HepG2 (cell line): ENCODE measurements around the gene BCAN. TPM values are rescaled to one million over a fixed set of nuclear protein-coding genes. Genes with fewer than 3 reads are reported as not detected.

ENCODE experiments used
- ELF1 ChIP-seq: sonication (generic); formaldehyde crosslinking; IDR thresholded peaks from 2 replicates; pipeline ENCODE4 v1.4.0; 2020; ENCODE audit warnings: missing genetic modification reagents
- FLYWCH1 ChIP-seq: sonication (generic); formaldehyde crosslinking; IDR thresholded peaks from 2 replicates; pipeline ENCODE4 v1.8.1; 2023; ENCODE audit warnings: mild to moderate bottlenecking, missing genetic modification reagents
- HMGA1 ChIP-seq: sonication (generic); formaldehyde crosslinking; conservative IDR thresholded peaks from 2 replicates; pipeline ENCODE4 v1.4.0; 2020; ENCODE audit warnings: missing genetic modification reagents
- HNRNPL ChIP-seq: fragments of 200-400 bp; formaldehyde crosslinking; IDR thresholded peaks from 2 replicates; pipeline ENCODE4 v1.6.1; 2017; ENCODE audit warnings: mild to moderate bottlenecking, low read depth, low read length
- KDM2A ChIP-seq: sonication (generic); formaldehyde crosslinking; IDR thresholded peaks from 2 replicates; pipeline ENCODE4 v1.4.0; 2020; ENCODE audit warnings: low read depth, missing genetic modification reagents, borderline replicate concordance
- MAFK ChIP-seq, 2 experiments: IDR thresholded peaks in 1 of 2; conservative IDR thresholded peaks in 1 of 2; 2 replicates each; pipeline ENCODE4 v1.6.1; 2011; ENCODE audit warnings: improper control_type of control experiment in 2 of 2, low read length in 2 of 2
- NKX3-1 ChIP-seq: sonication (generic); formaldehyde crosslinking; IDR thresholded peaks from 2 replicates; pipeline ENCODE4 v1.5.0; 2020; ENCODE audit warnings: missing genetic modification reagents
- PAF1 ChIP-seq: IDR thresholded peaks from 2 replicates; pipeline ENCODE4 v1.6.1; 2016; ENCODE audit warnings: missing genetic modification reagents, missing compliant biosample characterization
- PHB2 ChIP-seq: fragments of 450-650 bp; IDR thresholded peaks from 2 replicates; pipeline ENCODE4 v1.6.1; 2018; ENCODE audit not compliant: partially characterized antibody
- PHF5A ChIP-seq: IDR thresholded peaks from one replicate; pipeline ENCODE4 v1.6.1; 2018; ENCODE audit warnings: low read depth, missing genetic modification reagents; ENCODE audit not compliant: unreplicated experiment
- SP5 ChIP-seq: IDR thresholded peaks from 2 replicates; pipeline ENCODE4 v1.6.1; 2016; ENCODE audit warnings: low read depth, borderline replicate concordance
- TCF7 ChIP-seq: sonication (generic); IDR thresholded peaks from 2 replicates; pipeline ENCODE4 v1.6.1; 2016; ENCODE audit warnings: antibody characterized with exemption, low read depth
- ZBTB25 ChIP-seq: IDR thresholded peaks from 2 replicates; pipeline ENCODE4 v1.6.1; 2018; ENCODE audit warnings: missing genetic modification reagents
- ZBTB3 ChIP-seq: sonication (generic); formaldehyde crosslinking; IDR thresholded peaks from 2 replicates; pipeline ENCODE4 v1.4.0; 2020; ENCODE audit warnings: low read depth, mild to moderate bottlenecking, moderate library complexity, missing genetic modification reagents, borderline replicate concordance
- ZMYM2 ChIP-seq: sonication (generic); formaldehyde crosslinking; IDR thresholded peaks from 2 replicates; pipeline ENCODE4 v1.8.0; 2022; ENCODE audit warnings: mild to moderate bottlenecking, missing genetic modification reagents
- ZNF121 ChIP-seq: sonication (generic); formaldehyde crosslinking; IDR thresholded peaks from 2 replicates; pipeline ENCODE4 v1.5.0; 2020; ENCODE audit warnings: mild to moderate bottlenecking, missing genetic modification reagents
- ZNF264 ChIP-seq: sonication (generic); formaldehyde crosslinking; IDR thresholded peaks from 2 replicates; pipeline ENCODE4 v1.4.0; 2020; ENCODE audit warnings: missing genetic modification reagents
- ZNF382 ChIP-seq: sonication (generic); formaldehyde crosslinking; IDR thresholded peaks from 2 replicates; pipeline ENCODE4 v1.5.0; 2020; ENCODE audit warnings: missing genetic modification reagents, mild to moderate bottlenecking, borderline replicate concordance
- ZNF598 ChIP-seq: sonication (generic); formaldehyde crosslinking; IDR thresholded peaks from 2 replicates; pipeline ENCODE4 v1.5.1; 2020; ENCODE audit warnings: mild to moderate bottlenecking, missing genetic modification reagents, borderline replicate concordance
- ZNF614 ChIP-seq: IDR thresholded peaks from 2 replicates; pipeline ENCODE4 v1.6.1; 2018; ENCODE audit warnings: missing biosample characterization, missing genetic modification reagents, inconsistent platforms, borderline replicate concordance
- ZNF883 ChIP-seq: sonication (generic); formaldehyde crosslinking; IDR thresholded peaks from 2 replicates; pipeline ENCODE4 v1.5.1; 2020; ENCODE audit warnings: mild to moderate bottlenecking, missing genetic modification reagents; ENCODE audit errors: not compliant biosample characterization
- ZSCAN22 ChIP-seq: sonication (generic); formaldehyde crosslinking; IDR thresholded peaks from 2 replicates; pipeline ENCODE4 v1.4.0; 2020; ENCODE audit warnings: mild to moderate bottlenecking, missing genetic modification reagents
- polyA plus RNA-seq, 8 experiments: library from polyadenylated mRNA; depleted of rRNA in 3 of 8; stranded (reverse) in 7 of 8; unstranded in 1 of 8; fragments of >200 nt; fragmentation: Illumina TruSeq in 4 of 8; extraction: Trizol in 4 of 8; gene quantifications; 2 replicates each; pipeline versions ENCODE4 v1.2.1 to v1.2.3, GENCODE V29; 2011 to 2016; ENCODE audit warnings: low read depth in 4 of 8, missing spikeins in 1 of 8, mixed read lengths in 1 of 8; ENCODE audit not compliant: insufficient read depth in 1 of 8
- total RNA-seq, 5 experiments: library from RNA; depleted of rRNA; stranded (reverse); fragments of >200 nt; fragmentation: Illumina TruSeq; extraction: Trizol; gene quantifications; 2 replicates each; pipeline ENCODE4 v1.2.3, GENCODE V29; 2016; ENCODE audit warnings: low read depth in 1 of 5
- TF ChIP-seq, protein P1 (sequence below): sonication (generic); formaldehyde crosslinking; IDR thresholded peaks from 2 replicates; pipeline ENCODE4 v1.5.0; 2020; ENCODE audit warnings: missing genetic modification reagents, mild to moderate bottlenecking, borderline replicate concordance
- TF ChIP-seq, protein P2 (sequence below): sonication (generic); formaldehyde crosslinking; IDR thresholded peaks from 2 replicates; pipeline ENCODE4 v1.8.1; 2023; ENCODE audit warnings: mild to moderate bottlenecking, missing genetic modification reagents, borderline replicate concordance
- TF ChIP-seq, protein P3 (sequence below): sonication (generic); IDR thresholded peaks from 2 replicates; pipeline ENCODE4 v1.6.1; 2016; ENCODE audit warnings: low read depth, borderline replicate concordance
- TF ChIP-seq, protein P4 (sequence below): sonication (generic); formaldehyde crosslinking; IDR thresholded peaks from 2 replicates; pipeline ENCODE4 v1.8.0; 2022; ENCODE audit warnings: low read depth, missing genetic modification reagents

Gene BCAN
- total and polyA plus RNA-seq, 2 of the 13 experiments (the other 11 are each of a cell fraction or from before 2014, with no cell fraction given) = not detected

DNA sequence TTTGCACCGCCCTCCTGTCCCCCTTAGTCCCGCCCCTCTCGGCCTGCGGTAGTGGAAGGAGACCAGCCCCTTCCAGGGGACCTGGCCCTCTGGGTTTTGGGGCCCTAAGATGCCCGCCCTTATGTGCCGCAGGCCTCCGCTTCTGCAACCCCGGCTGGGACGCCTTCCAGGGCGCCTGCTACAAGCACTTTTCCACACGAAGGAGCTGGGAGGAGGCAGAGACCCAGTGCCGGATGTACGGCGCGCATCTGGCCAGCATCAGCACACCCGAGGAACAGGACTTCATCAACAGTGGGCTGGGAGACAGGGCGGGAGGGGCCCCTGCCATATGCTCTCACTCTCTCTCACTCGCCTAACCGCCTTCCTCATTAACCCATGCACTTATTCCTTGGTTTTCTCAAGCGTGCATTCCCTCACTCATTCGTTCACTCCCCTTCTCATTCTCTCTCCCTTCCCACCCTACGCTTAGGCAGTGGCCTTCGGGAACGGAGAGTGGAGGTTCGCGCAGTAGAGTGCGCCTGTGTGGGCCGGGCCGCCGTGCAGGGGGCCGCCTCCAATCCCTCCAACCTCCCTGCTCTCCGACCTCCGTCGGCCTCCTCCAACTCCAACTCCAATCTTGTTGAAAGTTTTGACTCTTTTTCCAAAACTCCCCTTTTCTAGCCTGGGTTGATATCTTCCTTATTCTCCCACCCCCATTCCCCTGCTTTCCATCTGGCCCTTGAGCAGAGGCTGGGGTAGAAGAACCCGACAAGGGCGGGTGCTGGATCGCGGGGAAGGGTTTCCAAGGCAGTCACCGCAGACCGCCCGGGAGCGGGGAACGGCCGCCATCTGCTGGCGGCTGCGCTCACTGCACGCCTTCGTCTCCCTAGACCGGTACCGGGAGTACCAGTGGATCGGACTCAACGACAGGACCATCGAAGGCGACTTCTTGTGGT is 15.2 kb downstream of the BCAN start (continued):
- TF ChIP-seq ZBTB25 (CRISPR knock-in tag) (no peak), NKX3-1 (no peak), ZBTB3 (CRISPR knock-in tag) (no peak), ELF1 (CRISPR knock-in tag) (no peak), ZNF614 (CRISPR knock-in tag) (no peak), PHF5A (CRISPR knock-in tag) (no peak), ZNF598 (no peak), PHB2 (no peak), PAF1 (CRISPR knock-in tag) (no peak), FLYWCH1 (no peak), ZMYM2 (CRISPR knock-in tag) (no peak), ZNF264 (CRISPR knock-in tag) (no peak), ZNF883 (no peak), ZSCAN22 (no peak), MAFK (conservative IDR thresholded peaks at IDR 0.05 in 1 of 2, IDR thresholded peaks at IDR 0.05 in 1 of 2; ENCODE audit: low read length in 2 of 2) (no peak), HNRNPL (no peak), HMGA1 (CRISPR knock-in tag) (no peak), TCF7 (no peak), ZNF121 (CRISPR knock-in tag) (no peak), SP5 (CRISPR knock-in tag) (no peak), KDM2A (CRISPR knock-in tag) (peak; percentile 26; the same call in 1 of the 2 replicates), ZNF382 (CRISPR knock-in tag) (no peak)
- TF ChIP-seq, protein P1, sequence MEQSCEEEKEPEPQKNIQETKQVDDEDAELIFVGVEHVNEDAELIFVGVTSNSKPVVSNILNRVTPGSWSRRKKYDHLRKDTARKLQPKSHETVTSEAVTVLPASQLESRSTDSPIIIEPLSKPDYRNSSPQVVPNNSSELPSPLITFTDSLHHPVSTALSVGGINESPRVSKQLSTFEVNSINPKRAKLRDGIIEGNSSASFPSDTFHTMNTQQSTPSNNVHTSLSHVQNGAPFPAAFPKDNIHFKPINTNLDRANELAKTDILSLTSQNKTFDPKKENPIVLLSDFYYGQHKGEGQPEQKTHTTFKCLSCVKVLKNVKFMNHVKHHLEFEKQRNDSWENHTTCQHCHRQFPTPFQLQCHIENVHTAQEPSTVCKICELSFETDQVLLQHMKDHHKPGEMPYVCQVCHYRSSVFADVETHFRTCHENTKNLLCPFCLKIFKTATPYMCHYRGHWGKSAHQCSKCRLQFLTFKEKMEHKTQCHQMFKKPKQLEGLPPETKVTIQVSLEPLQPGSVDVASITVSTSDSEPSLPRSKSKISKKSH (CRISPR knock-in tag) = no peak
- TF ChIP-seq, protein P2, sequence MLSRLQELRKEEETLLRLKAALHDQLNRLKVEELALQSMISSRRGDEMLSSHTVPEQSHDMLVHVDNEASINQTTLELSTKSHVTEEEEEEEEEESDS (CRISPR knock-in tag) = no peak
- TF ChIP-seq, protein P3, sequence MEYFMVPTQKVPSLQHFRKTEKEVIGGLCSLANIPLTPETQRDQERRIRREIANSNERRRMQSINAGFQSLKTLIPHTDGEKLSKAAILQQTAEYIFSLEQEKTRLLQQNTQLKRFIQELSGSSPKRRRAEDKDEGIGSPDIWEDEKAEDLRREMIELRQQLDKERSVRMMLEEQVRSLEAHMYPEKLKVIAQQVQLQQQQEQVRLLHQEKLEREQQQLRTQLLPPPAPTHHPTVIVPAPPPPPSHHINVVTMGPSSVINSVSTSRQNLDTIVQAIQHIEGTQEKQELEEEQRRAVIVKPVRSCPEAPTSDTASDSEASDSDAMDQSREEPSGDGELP = no peak
- TF ChIP-seq, protein P4, sequence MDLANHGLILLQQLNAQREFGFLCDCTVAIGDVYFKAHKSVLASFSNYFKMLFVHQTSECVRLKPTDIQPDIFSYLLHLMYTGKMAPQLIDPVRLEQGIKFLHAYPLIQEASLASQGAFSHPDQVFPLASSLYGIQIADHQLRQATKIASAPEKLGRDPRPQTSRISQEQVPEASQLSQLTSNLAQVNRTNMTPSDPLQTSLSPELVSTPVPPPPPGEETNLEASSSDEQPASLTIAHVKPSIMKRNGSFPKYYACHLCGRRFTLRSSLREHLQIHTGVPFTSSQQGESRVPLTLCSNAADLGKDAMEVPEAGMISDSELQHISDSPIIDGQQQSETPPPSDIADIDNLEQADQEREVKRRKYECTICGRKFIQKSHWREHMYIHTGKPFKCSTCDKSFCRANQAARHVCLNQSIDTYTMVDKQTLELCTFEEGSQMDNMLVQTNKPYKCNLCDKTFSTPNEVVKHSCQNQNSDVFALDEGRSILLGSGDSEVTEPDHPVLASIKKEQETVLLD = no peak
